HG03139 (cell line): Measurements from ENCODE around the gene MSI1.

Experiments used
- ATAC-seq: cut with Tn5 transposase; IDR thresholded peaks from one replicate; pipeline ENCODE4 v1.9.1; 2021; ENCODE audit not compliant: unreplicated experiment

MSI1 gene

GRCh38 chr12:120328228-120328627 is 40.7 kb downstream of the MSI1 start:
- no peak for ATAC-seq

GRCh38 chr12:120327593-120327992 is 41.4 kb downstream of the MSI1 start, which contains the start of gene PLA2G1B:
Gene PLA2G1B, minus strand, starts transcription at chr12:120327779. Its CDS starts 26 bp downstream, at chr12:120327753.
- no peak for ATAC-seq

- no peak for ATAC-seq
Observed at GRCh38 chr12:120324841-120325417, 44.0 kb downstream of the MSI1 start.

GRCh38 chr12:120323772-120324171 is 45.2 kb downstream of the MSI1 start:
- ATAC-seq: no peak

- no peak for ATAC-seq
Observed at GRCh38 chr12:120321382-120322202, 47.4 kb downstream of the MSI1 start.

GRCh38 chr12:120317224-120318105 is 51.5 kb downstream of the MSI1 start:
- peak; percentile 100 for ATAC-seq

- ATAC-seq: no peak
Observed at GRCh38 chr12:120316798-120317223, 52.2 kb downstream of the MSI1 start.

- no peak for ATAC-seq
Observed at GRCh38 chr12:120314220-120314619, 54.7 kb downstream of the MSI1 start.

- ATAC-seq: peak; percentile 94
Observed at GRCh38 chr12:120301962-120302815, 66.8 kb downstream of the MSI1 start, which contains the start of gene SIRT4. Gene SIRT4, plus strand, starts transcription at chr12:120302321. Its CDS starts 1,241 bp downstream, at chr12:120303562.

- peak; percentile 43 for ATAC-seq
Observed at GRCh38 chr12:120292661-120293531, 76.1 kb downstream of the MSI1 start, which contains the start of gene RNU4-1. Gene RNU4-1, minus strand, starts transcription at chr12:120293237.

- ATAC-seq: no peak
Observed at GRCh38 chr12:120292411-120292660, 76.6 kb downstream of the MSI1 start.
